Measurements from ENCODE around the gene E4F1.
"Not testable (repeated sequence)": the region's sequence is repeated elsewhere in the genome, so short reads cannot be mapped to it uniquely, and the experiment has no call there.

E4F1 gene

DNA sequence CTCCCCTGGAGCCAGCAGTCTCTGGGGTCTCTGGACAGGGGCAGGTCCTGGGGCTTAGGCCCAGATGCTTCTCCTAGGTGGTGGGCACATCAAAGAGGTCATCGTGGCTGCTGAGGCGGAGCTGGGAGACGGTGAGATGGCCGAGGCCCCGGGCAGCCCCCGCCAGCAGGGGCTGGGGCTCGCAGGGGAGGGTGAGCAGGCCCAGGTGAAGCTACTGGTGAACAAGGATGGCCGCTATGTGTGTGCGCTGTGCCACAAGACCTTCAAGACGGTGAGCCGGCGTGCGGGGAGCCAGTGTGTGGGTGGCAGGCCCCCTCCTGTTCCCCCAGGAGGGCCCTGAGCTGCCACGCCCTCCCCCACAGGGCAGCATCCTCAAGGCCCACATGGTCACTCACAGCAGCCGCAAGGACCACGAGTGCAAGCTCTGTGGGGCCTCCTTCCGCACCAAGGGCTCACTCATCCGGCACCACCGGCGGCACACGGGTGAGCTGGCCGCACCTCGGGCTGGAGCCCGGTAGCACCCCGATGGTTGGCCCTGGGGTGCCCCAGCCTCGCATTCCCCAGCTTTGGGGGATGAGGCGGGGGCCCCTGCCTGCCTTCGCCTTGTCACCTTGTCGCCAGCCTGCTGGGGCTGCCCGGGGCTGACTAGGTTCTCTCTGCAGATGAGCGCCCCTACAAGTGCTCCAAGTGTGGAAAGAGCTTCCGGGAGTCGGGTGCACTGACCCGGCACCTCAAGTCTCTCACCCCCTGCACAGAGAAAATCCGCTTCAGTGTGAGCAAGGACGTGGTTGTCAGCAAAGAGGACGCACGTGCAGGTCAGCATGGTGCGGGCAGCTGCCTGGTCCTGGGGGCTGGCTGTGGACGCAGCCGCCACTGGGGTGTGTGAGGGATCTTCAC, 9.0 kb downstream of the E4F1 start:
- no peak for DNase-seq

DNA sequence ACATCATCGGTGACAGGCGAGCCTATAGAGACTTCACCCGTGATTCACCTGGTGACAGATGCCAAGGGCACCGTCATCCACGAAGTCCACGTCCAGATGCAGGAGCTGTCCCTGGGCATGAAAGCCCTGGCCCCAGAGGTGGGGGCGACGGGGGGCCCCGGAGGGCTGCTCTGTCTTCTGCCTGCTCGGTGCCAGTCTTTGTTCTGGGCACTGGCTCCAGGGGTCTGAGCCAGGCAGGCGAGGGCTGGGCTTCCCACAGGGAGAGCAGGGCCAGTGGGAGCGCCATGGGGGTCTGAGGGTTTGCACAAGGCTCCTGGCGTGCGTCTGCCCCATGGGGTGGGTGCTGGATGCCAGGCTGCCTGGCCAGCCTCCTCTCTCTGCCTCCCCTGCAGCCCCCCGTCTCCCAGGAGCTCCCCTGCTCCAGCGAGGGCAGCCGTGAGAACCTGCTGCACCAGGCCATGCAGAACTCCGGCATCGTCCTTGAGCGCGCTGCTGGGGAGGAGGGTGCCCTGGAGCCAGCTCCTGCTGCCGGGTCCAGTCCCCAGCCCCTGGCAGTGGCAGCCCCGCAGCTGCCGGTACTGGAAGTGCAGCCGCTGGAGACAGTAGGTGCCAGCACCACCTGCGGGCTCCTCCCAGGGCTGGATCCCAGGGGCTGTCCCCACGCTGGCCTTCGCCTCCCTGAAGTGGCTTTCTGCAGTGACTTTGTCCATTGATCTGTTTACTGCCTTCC, 9.8 kb downstream of the E4F1 start:
- DNase-seq = no peak

DNA sequence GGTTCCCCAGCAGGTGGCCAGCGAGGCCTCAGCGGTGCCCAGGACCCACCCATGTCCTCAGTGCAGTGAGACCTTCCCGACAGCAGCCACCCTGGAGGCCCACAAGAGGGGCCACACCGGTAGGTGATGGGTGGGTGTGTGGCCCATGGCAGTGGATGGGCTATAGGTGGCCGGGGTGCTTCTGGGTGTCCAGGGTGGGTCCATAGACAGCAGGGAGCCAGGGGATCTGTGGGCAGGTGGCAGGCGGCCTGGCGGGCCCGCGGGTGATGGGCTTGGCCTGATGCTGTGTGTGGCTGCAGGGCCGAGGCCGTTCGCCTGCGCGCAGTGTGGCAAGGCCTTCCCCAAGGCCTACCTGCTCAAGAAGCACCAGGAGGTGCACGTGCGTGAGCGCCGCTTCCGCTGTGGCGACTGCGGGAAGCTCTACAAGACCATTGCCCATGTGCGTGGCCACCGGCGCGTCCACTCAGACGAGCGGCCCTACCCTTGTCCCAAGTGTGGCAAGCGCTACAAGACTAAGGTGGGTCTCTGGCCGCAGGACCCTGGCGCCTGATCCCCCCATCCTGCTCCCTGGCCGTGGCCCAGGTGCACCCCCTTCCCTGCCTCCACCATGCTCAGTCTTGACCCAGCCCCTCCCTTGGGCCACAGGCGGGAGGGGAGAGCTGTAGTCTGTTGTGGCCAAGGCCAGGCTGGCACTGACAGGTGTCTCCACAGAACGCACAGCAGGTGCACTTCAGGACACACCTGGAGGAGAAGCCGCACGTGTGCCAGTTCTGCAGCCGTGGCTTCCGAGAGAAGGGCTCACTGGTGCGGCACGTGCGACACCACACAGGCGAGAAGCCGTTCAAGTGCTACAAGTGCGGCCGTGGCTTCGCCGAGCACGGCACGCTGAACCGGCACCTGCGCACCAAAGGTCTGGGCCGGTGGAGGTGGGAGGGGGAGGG, 10.8 kb downstream of the E4F1 start:
- DNase-seq = no peak

DNA sequence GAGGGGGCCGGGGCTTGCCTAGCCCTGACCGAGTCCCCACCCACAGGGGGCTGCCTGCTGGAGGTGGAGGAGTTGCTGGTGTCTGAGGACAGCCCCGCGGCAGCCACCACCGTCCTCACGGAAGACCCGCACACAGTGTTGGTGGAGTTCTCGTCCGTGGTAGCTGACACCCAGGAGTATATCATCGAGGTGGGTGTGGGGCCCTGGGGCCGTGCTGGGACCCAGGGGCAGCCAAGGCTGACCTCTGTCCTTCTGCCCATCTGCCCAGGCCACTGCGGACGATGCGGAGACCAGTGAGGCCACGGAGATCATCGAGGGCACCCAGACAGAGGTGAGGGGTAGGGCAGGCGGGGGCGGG, 11.4 kb downstream of the E4F1 start:
- DNase-seq = no peak

DNA sequence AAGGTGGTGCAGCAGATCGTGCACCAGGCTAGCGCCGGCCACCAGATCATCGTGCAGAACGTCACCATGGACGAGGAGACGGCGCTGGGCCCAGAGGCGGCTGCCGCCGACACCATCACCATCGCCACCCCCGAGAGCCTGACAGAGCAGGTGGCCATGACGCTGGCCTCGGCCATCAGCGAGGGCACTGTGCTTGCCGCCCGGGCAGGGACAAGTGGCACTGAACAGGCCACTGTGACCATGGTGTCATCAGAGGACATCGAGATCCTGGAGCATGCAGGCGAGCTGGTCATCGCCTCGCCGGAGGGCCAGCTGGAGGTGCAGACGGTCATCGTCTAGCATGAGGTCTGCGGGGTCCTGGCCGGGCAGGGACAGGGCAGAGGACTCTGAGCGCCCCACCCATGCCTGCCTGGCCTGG, 11.9 kb downstream of the E4F1 start:
- DNase-seq = no peak

DNA sequence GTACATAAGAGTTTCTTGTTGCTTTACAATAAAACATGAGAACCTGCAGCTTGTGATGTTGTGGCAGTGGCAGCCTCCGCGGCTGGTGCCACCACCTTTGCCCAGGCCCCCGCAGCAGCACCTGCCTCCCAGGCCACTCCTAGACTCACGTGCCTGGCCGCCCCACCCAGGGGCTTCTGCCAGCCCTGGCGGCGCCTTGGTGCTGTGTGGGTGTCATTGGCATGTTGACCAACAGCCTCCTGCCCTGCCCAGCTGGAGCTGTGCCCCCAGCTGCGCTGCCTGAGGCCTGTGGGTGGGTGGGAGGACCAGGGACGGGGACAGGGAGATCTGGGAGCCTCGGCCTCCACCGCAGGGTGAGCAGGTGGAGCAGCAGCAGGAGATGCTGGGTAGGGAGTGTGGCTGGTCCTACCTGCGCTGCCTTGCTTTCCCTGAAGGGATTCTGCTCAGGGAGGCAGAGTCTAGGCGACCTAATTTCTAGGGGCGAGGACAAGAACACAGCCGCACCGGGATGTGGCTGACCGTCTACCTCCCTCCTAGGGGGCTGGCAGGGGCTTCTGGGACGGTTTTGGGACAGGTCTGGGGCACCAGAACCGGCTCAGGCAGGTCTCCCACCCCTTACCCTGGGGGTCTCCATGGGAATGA, 12.4 kb downstream of the E4F1 start:
- DNase-seq = no peak

DNA sequence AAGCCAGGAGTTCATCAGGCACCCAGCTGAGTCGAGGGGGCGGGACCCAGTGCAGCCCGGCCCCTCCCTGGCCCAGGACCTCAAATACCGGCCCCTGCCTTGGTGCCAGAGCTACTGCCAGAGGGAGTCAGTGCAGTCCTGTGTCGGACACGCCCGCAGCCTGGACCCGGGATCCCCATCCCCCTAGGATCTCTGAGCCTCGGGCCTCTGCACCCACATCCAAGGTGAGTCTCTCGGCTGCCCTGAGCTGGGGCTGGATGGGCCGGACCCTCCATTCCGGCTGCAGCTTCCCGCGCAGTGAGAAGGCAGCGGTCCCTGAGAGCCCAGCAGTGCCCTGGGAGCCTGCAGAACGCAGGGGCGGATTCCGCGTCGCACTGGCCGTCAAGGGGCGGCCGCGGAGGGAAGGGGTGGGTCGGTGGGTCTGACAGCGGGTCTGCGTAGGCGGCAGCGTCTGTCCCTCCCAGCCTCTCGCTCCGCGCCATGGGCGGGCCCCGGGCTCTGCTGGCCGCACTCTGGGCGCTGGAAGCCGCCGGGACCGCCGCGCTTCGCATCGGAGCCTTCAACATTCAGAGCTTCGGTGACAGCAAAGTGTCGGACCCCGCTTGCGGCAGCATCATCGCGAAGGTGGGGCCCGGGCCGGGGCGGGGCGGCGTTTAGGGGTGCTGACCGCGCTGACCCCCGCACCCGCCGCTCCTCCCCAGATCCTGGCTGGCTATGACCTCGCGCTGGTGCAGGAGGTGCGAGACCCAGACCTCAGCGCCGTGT, 13.1 kb downstream of the E4F1 start, which contains the start of gene DNASE1L2:
DNASE1L2 (plus strand) TSS at position 108 of the 765 bp plus-strand sequence; CDS start at position 481, 373 bp downstream.
- no peak for DNase-seq

DNA sequence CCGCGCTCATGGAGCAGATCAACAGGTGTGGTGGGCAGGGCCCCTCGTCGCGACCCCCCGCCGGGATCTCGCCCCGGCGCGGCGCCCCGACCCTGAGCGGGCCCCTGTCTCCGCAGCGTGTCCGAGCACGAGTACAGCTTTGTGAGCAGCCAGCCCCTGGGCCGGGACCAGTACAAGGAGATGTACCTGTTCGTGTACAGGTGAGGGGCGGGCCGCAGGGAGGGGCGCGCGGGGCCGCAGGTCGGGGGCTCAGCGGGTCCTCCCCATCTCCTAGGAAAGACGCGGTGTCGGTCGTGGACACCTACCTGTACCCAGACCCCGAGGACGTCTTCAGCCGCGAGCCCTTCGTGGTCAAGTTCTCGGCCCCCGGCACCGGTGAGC, 13.7 kb downstream of the E4F1 start:
- no peak for DNase-seq

DNA sequence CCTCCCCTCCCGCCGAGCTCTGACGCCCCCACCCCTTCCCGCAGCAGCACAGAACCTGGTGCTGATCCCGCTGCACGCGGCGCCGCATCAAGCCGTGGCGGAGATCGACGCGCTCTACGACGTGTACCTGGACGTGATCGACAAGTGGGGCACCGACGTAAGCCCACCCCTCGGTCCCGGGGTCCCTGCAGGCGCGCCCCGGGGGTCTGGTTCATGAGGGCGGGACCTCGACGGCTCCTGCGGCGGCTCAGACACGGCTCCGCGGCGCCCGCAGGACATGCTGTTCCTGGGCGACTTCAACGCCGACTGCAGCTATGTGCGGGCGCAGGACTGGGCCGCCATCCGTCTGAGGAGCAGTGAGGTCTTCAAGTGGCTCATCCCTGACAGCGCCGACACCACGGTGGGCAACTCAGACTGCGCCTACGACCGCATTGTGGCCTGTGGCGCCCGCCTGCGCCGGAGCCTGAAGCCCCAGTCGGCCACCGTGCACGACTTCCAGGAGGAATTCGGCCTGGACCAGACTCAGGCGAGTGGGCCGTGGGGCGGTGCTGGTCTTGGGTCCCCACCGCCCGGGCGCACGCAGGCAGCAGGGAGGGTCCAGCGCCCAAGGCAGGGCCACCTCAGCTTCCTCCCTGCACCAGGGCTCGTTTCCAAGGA, 14.2 kb downstream of the E4F1 start:
- DNase-seq = no peak

DNA sequence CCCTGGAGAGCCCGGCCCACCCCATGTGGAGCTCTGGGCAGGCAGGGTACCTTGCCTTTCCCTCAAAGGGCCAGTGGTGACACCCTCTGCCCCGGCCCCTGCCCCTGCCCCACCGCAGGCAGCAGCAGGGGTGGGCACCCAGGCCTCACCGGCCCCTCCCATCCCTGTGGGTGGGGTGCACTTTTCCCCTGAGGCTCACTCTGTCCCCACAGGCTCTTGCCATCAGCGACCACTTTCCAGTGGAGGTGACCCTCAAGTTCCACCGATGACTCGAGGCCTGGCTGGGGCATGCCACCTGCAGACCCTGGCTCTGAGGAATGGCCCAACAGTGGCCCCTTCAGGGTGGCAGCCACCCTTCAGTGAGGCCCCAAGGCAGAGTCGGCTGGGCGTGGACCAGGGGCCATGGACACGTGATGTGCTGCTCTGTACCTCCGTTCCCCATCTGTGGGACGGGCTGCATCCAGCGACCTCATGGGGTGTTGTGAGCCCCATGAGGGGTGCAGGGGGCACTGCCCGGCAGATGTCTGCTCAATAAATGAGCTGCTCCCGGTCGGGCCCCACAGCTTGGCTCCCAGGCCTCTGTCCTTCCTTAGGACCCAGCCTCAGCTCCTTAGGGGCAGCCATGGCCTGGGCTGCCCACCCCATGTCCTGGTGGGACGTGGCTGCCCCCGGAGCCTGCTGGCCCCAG, 14.9 kb downstream of the E4F1 start:
- no peak for DNase-seq

DNA sequence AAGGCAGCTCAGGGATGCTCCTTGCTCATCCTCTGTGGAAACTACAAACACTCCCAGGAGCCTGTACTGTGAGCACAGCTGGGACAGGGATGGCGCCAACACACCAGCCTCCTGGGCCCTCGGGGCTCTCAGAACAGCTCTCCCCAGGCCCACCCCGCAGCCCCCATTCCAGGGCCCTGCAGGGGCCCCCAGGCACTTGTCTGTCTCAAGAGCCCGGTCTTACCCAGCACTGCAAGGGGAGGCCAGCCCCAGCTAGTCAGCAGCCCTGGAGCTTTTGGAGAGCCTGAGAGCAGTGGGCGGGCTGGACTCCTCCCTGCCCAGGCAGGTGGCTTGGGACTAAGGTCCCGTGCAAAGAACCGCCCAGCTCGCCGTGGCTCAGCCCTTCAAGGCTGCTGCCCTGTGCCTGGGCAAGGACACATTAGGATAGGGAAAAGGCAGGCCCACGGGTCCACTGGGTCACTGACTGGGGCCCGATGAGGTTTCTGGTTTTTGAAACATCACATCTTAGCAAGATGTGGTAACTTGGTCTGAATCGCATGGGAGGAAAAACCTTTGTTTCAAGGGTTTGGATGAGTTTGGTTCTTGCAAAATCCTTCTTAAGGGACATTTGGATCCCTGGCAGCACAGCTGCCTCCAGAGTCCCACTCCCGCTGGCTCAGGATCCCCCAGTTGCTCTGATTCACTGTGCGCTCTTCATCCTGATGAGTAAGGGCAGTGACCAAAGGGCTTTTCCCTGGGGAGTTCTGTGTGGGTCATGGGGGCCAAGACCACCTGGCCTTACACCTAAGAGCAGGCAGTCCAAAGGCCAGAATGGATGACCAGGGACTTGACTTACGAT, 15.7 kb downstream of the E4F1 start:
- no peak for DNase-seq

DNA sequence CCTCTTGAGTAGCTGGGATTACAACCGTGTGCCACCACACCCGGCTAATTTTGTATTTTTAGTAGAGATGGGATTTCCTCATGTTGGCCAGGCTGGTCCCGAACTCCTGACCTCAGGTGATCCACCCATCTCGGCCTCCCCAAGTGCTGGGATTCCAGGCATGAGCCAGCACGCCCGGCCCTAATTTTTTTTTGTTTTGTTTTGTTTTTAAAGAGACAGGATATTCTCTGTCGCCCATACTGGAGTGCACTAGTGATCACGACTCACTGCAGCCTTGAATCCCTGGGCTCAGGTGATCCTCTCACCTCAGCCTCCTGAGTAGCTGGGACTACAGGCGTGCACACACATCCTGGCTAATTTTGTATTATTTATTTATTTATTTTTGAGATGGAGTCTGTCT, 16.9 kb downstream of the E4F1 start:
- not testable (repeated sequence) for DNase-seq

DNA sequence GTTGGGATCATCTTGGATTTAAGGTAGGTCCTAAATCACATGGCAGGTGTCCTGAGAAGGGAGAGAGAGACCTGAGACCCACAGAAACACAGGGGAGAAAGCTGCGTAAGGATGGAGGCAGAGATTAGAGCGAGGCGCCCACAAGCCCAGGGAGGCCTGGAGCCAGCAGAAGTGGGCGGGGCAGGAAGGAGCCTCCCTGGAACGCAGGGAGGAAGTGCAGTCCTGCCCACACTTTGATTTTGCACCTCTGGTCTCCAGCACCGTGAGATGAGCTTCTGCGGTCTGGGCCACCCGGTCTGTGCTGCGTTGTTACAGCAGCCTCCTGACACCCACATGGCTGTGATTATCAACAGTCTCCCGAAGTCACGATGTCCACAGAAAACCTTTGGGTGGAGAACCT, 19.2 kb downstream of the E4F1 start:
- no peak for DNase-seq

DNA sequence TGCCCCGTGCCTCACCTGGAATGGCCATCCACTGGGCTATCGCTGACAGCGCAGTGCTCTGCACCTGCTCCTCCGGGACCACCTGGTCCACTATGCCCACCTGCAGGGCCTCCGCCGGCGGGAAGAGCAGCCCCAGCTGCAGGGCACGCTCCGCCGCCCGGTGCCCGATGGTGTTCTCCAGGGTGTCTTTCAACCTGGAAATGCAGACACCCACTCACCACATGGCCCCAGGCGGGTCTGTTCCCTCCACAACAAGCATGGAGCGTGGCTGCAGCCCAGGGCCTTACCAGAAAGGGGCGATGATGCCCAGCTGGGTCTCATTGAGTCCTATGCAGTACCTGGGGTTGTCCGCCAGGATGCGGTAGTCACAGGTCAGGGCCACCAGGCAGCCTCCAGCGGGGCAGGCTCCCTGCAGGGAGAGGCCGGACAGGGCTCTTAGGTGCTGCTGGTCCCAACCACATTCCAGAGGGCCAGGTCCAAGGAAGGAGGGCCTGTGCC, 19.7 kb downstream of the E4F1 start:
- no peak for DNase-seq

DNA sequence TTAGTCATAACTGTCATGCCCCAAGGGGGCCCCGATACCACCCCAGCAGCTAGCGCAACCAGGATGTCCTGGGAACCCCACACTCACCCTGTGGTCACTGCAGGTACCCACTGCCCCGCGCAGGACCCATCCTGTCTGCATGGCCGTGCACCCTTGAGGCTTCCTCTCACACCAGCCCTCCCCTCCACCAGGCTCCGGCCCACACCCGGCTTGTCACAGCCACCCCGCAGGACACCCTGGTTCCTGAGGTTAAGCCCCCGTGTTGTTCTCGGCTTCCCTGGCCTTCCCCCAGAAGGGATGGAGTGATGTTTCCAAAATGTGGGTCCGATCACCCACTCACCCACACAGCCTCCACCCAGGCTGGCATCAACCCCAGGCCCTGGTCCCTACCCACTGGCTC, 20.4 kb downstream of the E4F1 start:
- DNase-seq = no peak

DNA sequence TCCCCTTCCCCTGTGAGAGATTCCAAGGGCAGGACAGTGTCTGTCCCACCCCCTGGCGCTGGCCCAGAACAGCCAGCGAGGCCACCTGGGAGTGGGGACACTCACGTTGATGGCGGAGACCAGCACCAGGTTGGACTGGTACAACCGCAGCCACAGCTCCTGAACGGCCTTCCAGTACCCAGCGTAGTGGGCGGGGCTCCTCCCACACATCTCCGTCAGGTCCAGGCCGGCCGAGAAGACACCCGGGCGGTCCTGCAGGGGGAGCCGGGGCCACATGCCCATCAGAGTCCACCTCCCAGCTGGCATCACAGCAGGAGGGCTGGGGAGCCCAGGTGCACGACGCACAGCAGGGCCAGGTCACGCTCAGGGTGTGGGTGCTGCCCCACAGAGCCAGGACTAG, 20.9 kb downstream of the E4F1 start:
- DNase-seq = no peak

DNA sequence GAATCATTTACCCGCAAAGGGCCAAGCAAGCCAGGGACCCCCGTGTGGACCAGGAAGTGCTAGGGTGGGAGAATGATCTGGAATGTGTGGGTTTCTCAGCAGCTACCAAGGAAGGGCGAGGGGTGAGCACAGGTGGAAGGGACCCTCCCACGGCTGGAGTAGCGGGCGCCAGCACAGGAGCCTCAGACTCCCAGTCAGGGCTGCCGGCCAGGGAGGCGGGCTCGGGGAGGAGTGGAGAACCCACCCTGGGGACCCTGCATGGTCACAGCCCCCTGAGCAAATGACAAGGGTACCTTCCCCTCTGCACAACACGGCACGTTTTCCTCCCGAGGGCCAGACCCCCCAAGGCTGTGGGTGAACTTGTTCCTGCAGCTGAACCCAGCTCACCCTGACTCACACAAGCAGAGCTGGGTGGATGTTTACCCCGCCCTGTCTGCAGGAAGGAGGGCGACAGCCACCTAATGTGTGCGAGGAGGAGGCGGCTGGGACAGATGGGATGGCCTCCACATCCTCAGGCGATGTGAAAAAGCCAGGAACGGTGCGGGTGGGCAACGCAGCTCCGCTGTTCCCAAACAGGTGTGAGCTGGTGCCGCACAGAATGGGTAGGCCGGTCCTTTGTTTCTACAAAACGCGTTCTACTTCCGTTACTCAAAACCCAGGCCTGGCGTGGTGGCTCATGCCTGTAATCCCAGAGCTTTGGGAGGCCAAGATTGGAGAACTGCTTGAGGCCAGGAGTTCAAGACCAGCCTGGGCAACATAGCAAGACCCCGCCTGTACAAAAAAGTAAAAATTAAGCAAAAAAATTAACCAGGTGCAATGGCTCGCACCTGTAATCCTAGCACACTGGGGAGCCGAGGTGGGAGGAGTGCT, 21.8 kb downstream of the E4F1 start:
- DNase-seq = no peak

DNA sequence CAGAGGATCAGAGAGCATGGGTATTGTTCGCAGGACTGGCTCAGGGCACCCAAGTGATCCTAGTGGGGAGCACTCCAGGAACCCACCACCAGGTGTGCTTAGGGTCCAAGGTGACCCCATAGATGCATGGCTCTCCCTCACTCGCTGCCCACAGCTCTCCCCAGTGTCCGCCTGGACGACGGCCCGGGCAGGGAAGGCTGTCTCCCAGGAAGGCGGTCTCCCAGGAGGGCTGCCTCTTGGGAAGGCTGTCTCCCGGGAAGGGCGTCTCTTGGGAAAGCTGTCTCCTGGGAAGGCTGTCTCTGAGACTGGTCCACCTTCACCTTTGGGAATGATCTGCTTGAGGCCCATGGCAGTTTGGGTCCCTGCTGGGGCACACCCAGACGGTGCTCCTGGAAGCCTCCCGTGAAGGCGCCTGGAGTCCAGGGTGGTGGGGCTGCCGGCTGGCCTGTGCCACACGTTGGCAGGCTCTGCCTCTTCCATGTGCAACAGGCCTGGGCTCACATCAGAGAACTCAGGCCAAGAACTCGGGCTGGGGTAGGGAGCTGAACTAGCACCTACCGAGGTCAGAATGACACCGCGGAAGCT, 23.0 kb downstream of the E4F1 start:
- DNase-seq = no peak

All from NCI-H2081 treated with DMSO at 0.1 percent for 48 hours (cell line).